Measurements from ENCODE around the gene OR1F1. TPM values are rescaled to one million over a fixed set of nuclear protein-coding genes. Genes with fewer than 3 reads are reported as not detected.

OR1F1 gene
- total RNA-seq, 1 experiment from 2014 or later: 0.21 TPM

DNA sequence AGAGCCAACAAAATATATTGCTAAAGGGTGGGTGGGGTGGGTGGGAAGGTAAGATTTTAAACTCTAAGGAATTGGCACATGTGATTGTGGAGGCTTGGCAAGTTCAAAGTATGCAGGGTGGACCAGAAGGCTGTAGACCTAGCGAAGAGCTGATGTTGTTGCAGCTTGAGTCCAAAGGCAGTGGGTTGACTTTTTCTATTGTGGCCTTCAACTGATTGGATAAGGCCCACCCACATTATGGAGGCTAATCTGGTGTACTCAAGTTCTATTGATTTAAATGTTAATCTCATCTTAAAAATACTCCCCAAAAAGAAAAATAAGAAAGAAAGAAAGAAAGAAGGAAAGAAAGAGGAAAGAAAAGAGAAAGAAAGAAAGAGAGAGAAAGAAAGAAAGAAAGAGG lies 24.6 kb downstream of the OR1F1 start:
- in situ Hi-C loops (cut with HindIII; ENCODE audit: low pct_unique_long_range_greater_than_20kb, low sequenced_read_pairs): no loop called here
- DNase-seq (ENCODE audit: low read depth, low spot score): no peak

- in situ Hi-C loops (cut with HindIII; ENCODE audit: low pct_unique_long_range_greater_than_20kb, low sequenced_read_pairs): no loop called here
- no peak for DNase-seq (ENCODE audit: low read depth, low spot score)
Observed at GRCh38 chr16:3214904-3215600, 27.0 kb downstream of the OR1F1 start.

- no peak for DNase-seq (ENCODE audit: low read depth, low spot score)
- in situ Hi-C loops (cut with HindIII; ENCODE audit: low pct_unique_long_range_greater_than_20kb, low sequenced_read_pairs): no loop called here
Observed at GRCh38 chr16:3215601-3216262, 27.7 kb downstream of the OR1F1 start.

GRCh38 chr16:3216263-3216640 lies 28.2 kb downstream of the OR1F1 start:
- in situ Hi-C loops (cut with HindIII; ENCODE audit: low pct_unique_long_range_greater_than_20kb, low sequenced_read_pairs): no loop called here
- no peak for DNase-seq (ENCODE audit: low read depth, low spot score)

DNA sequence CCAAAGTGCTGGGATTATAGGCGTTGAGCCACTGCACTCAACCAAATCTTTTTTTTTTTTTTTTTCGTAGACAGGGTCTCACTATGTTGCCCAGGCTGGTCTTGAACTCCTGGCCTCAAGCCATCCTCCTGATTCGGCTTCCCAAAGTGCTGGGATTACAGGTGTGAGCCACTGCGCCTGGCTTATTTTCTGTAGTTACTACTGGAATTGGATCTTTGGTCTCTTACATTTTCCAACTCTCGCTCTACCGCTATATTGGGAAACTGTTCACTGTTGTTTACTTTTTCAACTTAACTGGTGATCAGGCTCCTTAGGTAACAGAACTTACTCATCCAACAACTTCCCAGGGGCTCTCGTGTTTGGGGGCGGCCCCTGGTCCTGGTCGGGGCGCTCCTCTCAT lies 32.8 kb downstream of the OR1F1 start:
- in situ Hi-C loops (cut with HindIII; ENCODE audit: low pct_unique_long_range_greater_than_20kb, low sequenced_read_pairs): no loop called here

GRCh38 chr16:3223913-3224515 lies 36.0 kb downstream of the OR1F1 start:
- no peak for DNase-seq (ENCODE audit: low read depth, low spot score)
- in situ Hi-C loops (cut with HindIII; ENCODE audit: low pct_unique_long_range_greater_than_20kb, low sequenced_read_pairs): no loop called here

More for the DNA sequence above, 32.8 kb downstream of the OR1F1 start:
- DNase-seq (ENCODE audit: low read depth, low spot score): no peak

- no peak for DNase-seq (ENCODE audit: low read depth, low spot score)
- in situ Hi-C loops (cut with HindIII; ENCODE audit: low pct_unique_long_range_greater_than_20kb, low sequenced_read_pairs): no loop called here
Observed at GRCh38 chr16:3234543-3234856, 46.5 kb downstream of the OR1F1 start.

GRCh38 chr16:3234857-3235561 lies 47.0 kb downstream of the OR1F1 start, which contains the start of gene ZNF200:
TSS of gene ZNF200 (minus strand) at chr16:3235158. CDS start at chr16:3233755, 1,403 bp downstream.
- in situ Hi-C loops (cut with HindIII; ENCODE audit: low pct_unique_long_range_greater_than_20kb, low sequenced_read_pairs): no loop called here
- DNase-seq (ENCODE audit: low read depth, low spot score): peak; percentile 93

DNA sequence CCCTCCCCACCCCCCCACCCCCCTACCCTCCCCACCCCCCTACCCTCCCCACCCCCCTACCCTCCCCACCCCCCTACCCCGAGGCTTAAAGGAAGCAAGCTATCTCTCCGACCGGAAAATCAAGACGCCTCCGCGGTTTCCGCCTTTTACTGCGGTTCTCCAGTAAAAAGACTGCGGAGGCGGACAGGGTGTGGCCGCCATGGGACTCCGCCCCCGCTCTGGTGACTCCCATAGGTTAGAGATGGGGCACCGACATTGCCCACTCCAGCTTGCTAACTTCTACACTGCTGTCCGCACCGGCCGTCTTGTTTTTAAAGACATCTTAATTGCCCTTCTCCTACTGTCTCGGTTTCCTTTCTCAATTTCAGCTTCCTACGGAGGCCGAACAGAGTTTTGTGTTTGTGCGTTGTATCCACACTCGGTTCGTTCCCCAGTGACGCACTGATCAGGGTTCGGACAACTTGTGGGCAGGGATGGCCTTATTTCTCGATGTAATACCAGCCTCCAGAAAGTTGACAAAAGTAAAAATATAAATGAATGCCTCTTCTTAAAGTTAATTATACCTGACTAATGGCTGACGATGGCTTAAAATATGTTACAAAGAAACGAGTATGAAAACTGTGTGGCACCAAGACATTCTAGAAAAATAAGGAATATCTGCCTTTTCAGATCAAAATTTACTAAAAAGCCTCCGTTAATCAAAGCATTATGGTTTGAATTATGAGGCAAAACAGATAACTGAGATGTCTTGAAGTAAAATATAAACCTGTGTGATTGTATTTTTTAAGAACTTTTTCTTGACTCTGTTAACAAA lies 48.1 kb downstream of the OR1F1 start:
- in situ Hi-C loops (cut with HindIII; ENCODE audit: low pct_unique_long_range_greater_than_20kb, low sequenced_read_pairs): no loop called here
- DNase-seq (ENCODE audit: low read depth, low spot score): peak; percentile 92

- in situ Hi-C loops (cut with HindIII; ENCODE audit: low pct_unique_long_range_greater_than_20kb, low sequenced_read_pairs): no loop called here
- no peak for DNase-seq (ENCODE audit: low read depth, low spot score)
Observed at GRCh38 chr16:3241761-3242160, 53.8 kb downstream of the OR1F1 start.

DNA sequence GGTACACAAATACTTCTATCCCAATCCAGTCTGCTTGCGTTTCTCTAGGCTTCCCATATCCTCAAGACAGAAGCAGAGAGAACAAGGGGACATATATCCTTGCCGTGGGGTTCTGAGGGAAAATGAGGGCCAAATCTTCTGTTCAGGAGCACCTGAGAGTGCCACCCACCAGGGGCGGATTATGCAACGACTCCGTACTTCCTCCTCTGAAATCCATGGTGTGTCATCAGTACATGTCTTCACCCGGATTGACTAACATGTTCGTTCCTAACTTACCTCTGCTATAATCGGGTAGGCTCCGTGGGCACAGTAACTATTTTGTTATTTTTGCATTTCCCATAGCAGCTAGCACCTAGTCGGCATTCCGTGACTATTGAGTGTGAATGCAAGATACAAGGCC lies 54.7 kb downstream of the OR1F1 start:
- in situ Hi-C loops (cut with HindIII; ENCODE audit: low pct_unique_long_range_greater_than_20kb, low sequenced_read_pairs): no loop called here
- no peak for DNase-seq (ENCODE audit: low read depth, low spot score)

GRCh38 chr16:3243882-3244281 lies 55.9 kb downstream of the OR1F1 start:
- in situ Hi-C loops (cut with HindIII; ENCODE audit: low pct_unique_long_range_greater_than_20kb, low sequenced_read_pairs): no loop called here
- DNase-seq (ENCODE audit: low read depth, low spot score): no peak

DNA sequence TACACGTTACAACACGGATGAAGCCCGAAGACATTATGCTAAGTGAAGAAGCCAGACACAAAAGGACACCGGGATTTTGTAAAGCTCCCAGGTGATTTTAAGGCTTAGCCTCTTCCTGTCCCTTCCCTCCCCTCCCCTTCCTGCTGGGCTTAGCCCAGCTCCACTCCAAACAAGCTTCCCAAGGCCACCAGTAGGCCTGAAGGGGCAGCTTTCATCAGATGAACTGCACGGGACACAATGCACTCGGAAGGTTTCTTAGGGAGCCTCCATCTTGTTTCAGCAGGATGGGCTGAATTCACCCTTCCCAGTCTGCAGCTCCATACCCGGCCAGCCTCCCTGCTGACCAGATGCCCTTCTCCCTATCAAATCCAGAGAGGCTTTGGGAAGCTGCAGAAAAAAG lies 58.0 kb downstream of the OR1F1 start:
- no peak for DNase-seq (ENCODE audit: low read depth, low spot score)
- in situ Hi-C loops (cut with HindIII; ENCODE audit: low pct_unique_long_range_greater_than_20kb, low sequenced_read_pairs): no loop called here

DNA sequence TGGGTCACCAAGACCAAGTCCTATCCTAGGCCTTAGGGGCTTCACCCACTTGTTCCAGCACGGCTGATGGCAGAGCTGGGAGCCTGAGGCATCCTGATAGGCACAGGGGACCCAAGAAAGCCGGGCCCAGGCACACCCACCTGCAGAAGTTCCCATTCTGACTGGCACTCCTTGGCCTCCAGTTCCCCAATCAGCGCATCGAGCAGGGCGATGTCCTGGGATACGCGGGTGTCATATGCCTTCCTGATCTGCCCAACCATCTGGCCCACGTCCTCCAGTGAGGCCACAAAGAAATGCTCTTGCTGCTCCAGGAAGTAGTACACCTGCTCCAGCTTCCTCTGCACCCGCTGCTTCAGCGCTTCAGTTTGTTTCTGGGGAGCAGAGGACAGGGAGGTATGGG lies 58.9 kb downstream of the OR1F1 start:
- in situ Hi-C loops (cut with HindIII; ENCODE audit: low pct_unique_long_range_greater_than_20kb, low sequenced_read_pairs): no loop called here
- DNase-seq (ENCODE audit: low read depth, low spot score): no peak

DNA sequence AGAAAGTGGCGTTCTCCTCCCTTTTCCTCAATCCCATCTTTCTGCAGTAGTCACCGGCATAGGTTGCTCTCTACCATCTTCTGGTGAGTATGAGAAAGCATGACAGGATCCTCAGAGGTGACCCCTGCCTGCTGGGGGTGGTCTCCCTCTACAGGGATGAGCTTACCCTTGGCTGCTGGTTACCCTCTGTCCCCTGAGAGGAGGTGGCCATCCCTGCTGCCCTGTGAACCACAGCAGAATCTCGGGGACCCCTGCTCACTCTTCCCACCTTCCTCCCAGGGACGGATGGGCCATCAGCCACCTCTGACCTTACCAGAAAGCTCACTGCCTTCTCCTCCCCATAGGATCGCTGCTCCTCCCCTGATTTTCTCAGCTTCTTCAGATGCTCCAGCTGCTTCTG lies 60.6 kb downstream of the OR1F1 start:
- DNase-seq (ENCODE audit: low read depth, low spot score): no peak
- in situ Hi-C loops (cut with HindIII; ENCODE audit: low pct_unique_long_range_greater_than_20kb, low sequenced_read_pairs): no loop called here

DNA sequence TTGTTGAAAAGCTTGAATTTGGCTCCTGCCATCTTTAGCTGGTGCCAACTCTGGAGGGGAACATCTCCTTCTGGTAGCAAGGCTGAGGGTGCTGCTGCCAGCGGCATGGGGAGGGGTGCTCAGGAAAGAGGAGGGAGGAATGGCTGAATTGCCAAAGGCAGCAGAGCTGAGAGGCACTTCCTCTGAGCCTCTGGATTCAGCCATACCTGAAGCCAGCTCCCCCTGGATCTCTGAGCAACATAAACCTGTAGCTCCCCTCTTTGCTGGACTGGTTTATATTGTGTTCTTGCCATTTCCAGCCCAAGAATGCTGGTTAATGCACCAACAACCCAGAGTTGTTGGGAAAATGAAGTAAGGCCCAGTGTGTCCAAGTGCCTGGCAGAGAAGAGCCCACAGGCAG lies 61.0 kb downstream of the OR1F1 start:
- in situ Hi-C loops (cut with HindIII; ENCODE audit: low pct_unique_long_range_greater_than_20kb, low sequenced_read_pairs): no loop called here
- DNase-seq (ENCODE audit: low read depth, low spot score): no peak

- in situ Hi-C loops (cut with HindIII; ENCODE audit: low pct_unique_long_range_greater_than_20kb, low sequenced_read_pairs): no loop called here
Observed at GRCh38 chr16:3249451-3249850, 61.4 kb downstream of the OR1F1 start.

DNA sequence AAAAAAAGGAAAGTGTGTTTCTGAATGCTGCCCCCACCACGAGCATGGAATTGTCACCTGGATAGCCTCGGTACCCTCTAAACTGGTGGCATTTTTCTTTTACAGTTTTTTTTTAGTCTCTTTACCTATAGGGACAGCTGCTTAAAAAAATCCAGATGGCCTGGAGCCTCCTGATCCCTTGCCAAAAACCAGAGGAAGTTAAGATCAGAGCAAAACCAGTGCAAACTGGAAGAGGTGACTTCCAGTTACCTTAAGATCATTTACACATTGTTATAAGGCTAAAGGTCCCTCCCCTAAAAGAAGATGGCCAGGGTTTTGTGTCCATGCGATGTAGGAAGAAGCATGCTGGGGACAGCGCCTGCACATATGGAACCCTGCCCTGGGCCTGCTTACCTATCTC lies 65.0 kb downstream of the OR1F1 start:
- no peak for DNase-seq (ENCODE audit: low read depth, low spot score)
- in situ Hi-C loops (cut with HindIII; ENCODE audit: low pct_unique_long_range_greater_than_20kb, low sequenced_read_pairs): no loop called here

More at GRCh38 chr16:3249451-3249850, 61.4 kb downstream of the OR1F1 start:
- DNase-seq (ENCODE audit: low read depth, low spot score): no peak
